AG10803 (cell line): ENCODE data around the gene PRSS16.

ENCODE experiments used
- DNase-seq: peaks from one replicate; pipeline ENCODE4 v3.0.0; 2010; ENCODE audit warnings: low read depth
- H3K4me3 ChIP-seq: 2 replicates; pipeline ENCODE4 v1.5.1; 2011; ENCODE audit warnings: mild to moderate bottlenecking, low read length, control low read depth
- CTCF ChIP-seq: conservative IDR thresholded peaks from 2 replicates; pipeline ENCODE4 v1.5.1; 2011; ENCODE audit warnings: mild to moderate bottlenecking, low read length, control low read depth, inconsistent platforms

PRSS16 gene

GRCh38 chr6:27248783-27249182 lies 1.3 kb downstream of the PRSS16 start:
- no peak for DNase-seq
- no peak overlapping the region for H3K4me3 ChIP-seq
- no peak for TF ChIP-seq CTCF

GRCh38 chr6:27250277-27251111 lies 3.0 kb downstream of the PRSS16 start:
- peak overlapping the region; percentile 53 for H3K4me3 ChIP-seq
- no peak for TF ChIP-seq CTCF
- DNase-seq = no peak

GRCh38 chr6:27251112-27251605 lies 3.7 kb downstream of the PRSS16 start:
- TF ChIP-seq CTCF = no peak
- DNase-seq = no peak
- peak overlapping the region; percentile 53 for H3K4me3 ChIP-seq

GRCh38 chr6:27251606-27252251 lies 4.2 kb downstream of the PRSS16 start:
- DNase-seq = peak; percentile 25
- TF ChIP-seq CTCF = peak; percentile 30
- peak overlapping the region; percentile 53 for H3K4me3 ChIP-seq

- no peak for TF ChIP-seq CTCF
- no peak for DNase-seq
- H3K4me3 ChIP-seq = no peak overlapping the region
Observed at GRCh38 chr6:27254566-27254965, 7.1 kb downstream of the PRSS16 start.

- TF ChIP-seq CTCF = no peak
- no peak overlapping the region for H3K4me3 ChIP-seq
- DNase-seq = no peak
Observed at GRCh38 chr6:27255866-27256265, 8.4 kb downstream of the PRSS16 start.

- DNase-seq = no peak
- no peak overlapping the region for H3K4me3 ChIP-seq
- no peak for TF ChIP-seq CTCF
Observed at GRCh38 chr6:27260369-27260768, 12.9 kb downstream of the PRSS16 start.
